CD4-positive, alpha-beta T cell treated with Interleukin-6 at 100 ng/mL for 8 hours (primary cell): ENCODE results near the gene MTUS2.

Experiments
- DNase-seq: peaks from one replicate; pipeline ENCODE4 v3.0.0-alpha.2; 2020; ENCODE audit warnings: mixed read lengths, low spot score

MTUS2 gene

GRCh38 chr13:28859069-28859468 lies 38.9 kb downstream of the MTUS2 start:
- no peak for DNase-seq

GRCh38 chr13:28859717-28860116 lies 39.6 kb downstream of the MTUS2 start:
- no peak for DNase-seq

GRCh38 chr13:28864544-28864943 lies 44.4 kb downstream of the MTUS2 start:
- no peak for DNase-seq

- no peak for DNase-seq
Measured at GRCh38 chr13:28865149-28865744, 45.1 kb downstream of the MTUS2 start.

GRCh38 chr13:28865951-28866350 lies 45.8 kb downstream of the MTUS2 start:
- DNase-seq, result no peak

GRCh38 chr13:28866932-28867331 lies 46.8 kb downstream of the MTUS2 start:
- no peak for DNase-seq

GRCh38 chr13:28867564-28867963 lies 47.4 kb downstream of the MTUS2 start:
- DNase-seq, result no peak

- no peak for DNase-seq
Measured at GRCh38 chr13:28872427-28873176, 52.5 kb downstream of the MTUS2 start.

- no peak for DNase-seq
Measured at GRCh38 chr13:28875846-28876615, 55.9 kb downstream of the MTUS2 start.

GRCh38 chr13:28877408-28877807 lies 57.3 kb downstream of the MTUS2 start:
- DNase-seq, result no peak

- DNase-seq, result no peak
Measured at GRCh38 chr13:28885181-28885580, 65.0 kb downstream of the MTUS2 start.

- no peak for DNase-seq
Measured at GRCh38 chr13:28889086-28889732, 69.1 kb downstream of the MTUS2 start.

- DNase-seq, result no peak
Measured at GRCh38 chr13:28890712-28891111, 70.6 kb downstream of the MTUS2 start.

GRCh38 chr13:28918030-28918429 lies 97.9 kb downstream of the MTUS2 start:
- DNase-seq, result no peak

GRCh38 chr13:28922341-28922740 lies 102.2 kb downstream of the MTUS2 start:
- no peak for DNase-seq

GRCh38 chr13:28935104-28935503 lies 115.0 kb downstream of the MTUS2 start:
- DNase-seq, result no peak

GRCh38 chr13:28942906-28943305 lies 122.8 kb downstream of the MTUS2 start:
- DNase-seq, result no peak

- no peak for DNase-seq
Measured at GRCh38 chr13:28953714-28954418, 133.7 kb downstream of the MTUS2 start.

- no peak for DNase-seq
Measured at GRCh38 chr13:28954419-28954725, 134.2 kb downstream of the MTUS2 start.

- no peak for DNase-seq
Measured at GRCh38 chr13:28954810-28955209, 134.7 kb downstream of the MTUS2 start.

GRCh38 chr13:28955264-28955966 lies 135.3 kb downstream of the MTUS2 start:
- DNase-seq, result no peak
